Caco-2 (cell line): ENCODE data around the gene MAP10. TPM values are rescaled to one million over a fixed set of nuclear protein-coding genes. Genes with fewer than 3 reads are reported as not detected.

ENCODE experiments used
- BruUV-seq: library from RNA; stranded (reverse); fragments of 400-500 nt; replicated peaks from 2 replicates; lab custom pipeline; 2021; lab: Mats Ljungman, UMichigan
- CTCF ChIA-PET: fragments of 300-600 bp; sonication (Branson Sonifier 250); formaldehyde crosslinking; loops from one replicate; lab custom pipeline; 2022; ENCODE audit warnings: antibody characterized with exemption; lab: Charles Lee
- POLR2A ChIA-PET: fragments of 300-600 bp; sonication (Branson Sonifier 250); formaldehyde crosslinking; loops from one replicate; lab custom pipeline; 2022; ENCODE audit warnings: antibody characterized with exemption; lab: Charles Lee
- DNase-seq, 2 experiments: peaks; one replicate each; pipeline versions ENCODE4 v3.0.0 to v3.0.0-alpha.2; 2020 to 2022
- H3K27me3 ChIP-seq: replicated peaks from 2 replicates; pipeline ENCODE4 v1.6.0; 2011; ENCODE audit warnings: low read length; ENCODE audit not compliant: control insufficient read depth, insufficient read depth
- H3K36me3 ChIP-seq: 2 replicates; pipeline ENCODE4 v1.5.1; 2011; ENCODE audit warnings: low read length; ENCODE audit not compliant: control insufficient read depth, insufficient read depth
- H3K4me1 ChIP-seq: fragments of 250-450 bp; sonication (Bioruptor Pico); 2 replicates; pipeline ENCODE4 v1.5.1; 2020; ENCODE audit warnings: mild to moderate bottlenecking
- H3K4me3 ChIP-seq: 2 replicates; pipeline ENCODE4 v1.5.1; 2011; ENCODE audit warnings: low read depth, mild to moderate bottlenecking, control low read depth, low read length
- H3K9me3 ChIP-seq: fragments of 250-450 bp; sonication (Bioruptor Pico); 2 replicates; pipeline ENCODE4 v1.5.1; 2020; ENCODE audit warnings: mild to moderate bottlenecking, moderate library complexity
- H3K27ac Mint-ChIP-seq: one replicate; pipeline ENCODE4 v1.8.0; 2022; ENCODE audit warnings: mixed read lengths; ENCODE audit not compliant: unreplicated experiment
- H3K27me3 Mint-ChIP-seq: one replicate; pipeline ENCODE4 v1.8.0; 2022; ENCODE audit warnings: mixed read lengths; ENCODE audit not compliant: insufficient read depth, unreplicated experiment
- H3K36me3 Mint-ChIP-seq: one replicate; pipeline ENCODE4 v1.8.0; 2022; ENCODE audit warnings: mild to moderate bottlenecking, mixed read lengths; ENCODE audit not compliant: insufficient read depth, unreplicated experiment
- H3K4me1 Mint-ChIP-seq: one replicate; pipeline ENCODE4 v1.8.0; 2022; ENCODE audit warnings: low read depth, mixed read lengths; ENCODE audit not compliant: unreplicated experiment
- H3K4me3 Mint-ChIP-seq: one replicate; pipeline ENCODE4 v1.8.0; 2022; ENCODE audit warnings: mild to moderate bottlenecking, moderate library complexity, mixed read lengths; ENCODE audit not compliant: unreplicated experiment
- H3K9me3 Mint-ChIP-seq: one replicate; pipeline ENCODE4 v1.8.0; 2022; ENCODE audit warnings: mixed read lengths; ENCODE audit not compliant: unreplicated experiment
- intact Hi-C: fragments of 100-400 bp; cut with micrococcal nuclease; formaldehyde crosslinking; loops from one replicate; pipeline ENCODE4 v1.10.0; 2022; ENCODE audit not compliant: unreplicated experiment
- total RNA-seq: library from RNA; stranded (reverse); gene quantifications from 2 replicates; pipeline ENCODE4 v1.2.3, GENCODE V29; 2022
- TF ChIP-seq, protein P1 (sequence below), 2 experiments: fragments of 200-600 bp in 1 of 2; IDR thresholded peaks; 1 replicate in 1 of 2; 2 replicates in 1 of 2; pipeline versions ENCODE4 v1.5.1 to v1.8.0; 2011 to 2022; ENCODE audit warnings: antibody characterized with exemption in 1 of 2, control low read depth in 1 of 2, inconsistent platforms in 1 of 2, low read depth in 1 of 2, low read length in 1 of 2, mild to moderate bottlenecking in 1 of 2, moderate library complexity in 1 of 2; ENCODE audit not compliant: insufficient read depth in 1 of 2, severe bottlenecking in 1 of 2, unreplicated experiment in 1 of 2

Gene MAP10
- total RNA-seq, 1 experiment from 2014 or later, result not detected

GRCh38 chr1:232786845-232787455 lies 18.3 kb upstream of the MAP10 start:
- H3K4me3 ChIP-seq, result no peak overlapping the region
- Mint-ChIP-seq H3K9me3 (no peaks in the 10 kb centered on the region), H3K4me1 (no peaks in the 10 kb centered on the region), H3K36me3 (no peaks in the 10 kb centered on the region), H3K27ac (no peak overlapping the region), H3K4me3 (no peak overlapping the region), H3K27me3 (no peaks in the 10 kb centered on the region)
- POLR2A ChIA-PET, result no interaction called here
- intact Hi-C loops, result no loop called here
- H3K9me3 ChIP-seq, result no peaks in the 10 kb centered on the region
- DNase-seq, result no peak
- no peaks in the 10 kb centered on the region for H3K4me1 ChIP-seq
- no peaks in the 10 kb centered on the region for H3K36me3 ChIP-seq
- TF ChIP-seq, protein P1, sequence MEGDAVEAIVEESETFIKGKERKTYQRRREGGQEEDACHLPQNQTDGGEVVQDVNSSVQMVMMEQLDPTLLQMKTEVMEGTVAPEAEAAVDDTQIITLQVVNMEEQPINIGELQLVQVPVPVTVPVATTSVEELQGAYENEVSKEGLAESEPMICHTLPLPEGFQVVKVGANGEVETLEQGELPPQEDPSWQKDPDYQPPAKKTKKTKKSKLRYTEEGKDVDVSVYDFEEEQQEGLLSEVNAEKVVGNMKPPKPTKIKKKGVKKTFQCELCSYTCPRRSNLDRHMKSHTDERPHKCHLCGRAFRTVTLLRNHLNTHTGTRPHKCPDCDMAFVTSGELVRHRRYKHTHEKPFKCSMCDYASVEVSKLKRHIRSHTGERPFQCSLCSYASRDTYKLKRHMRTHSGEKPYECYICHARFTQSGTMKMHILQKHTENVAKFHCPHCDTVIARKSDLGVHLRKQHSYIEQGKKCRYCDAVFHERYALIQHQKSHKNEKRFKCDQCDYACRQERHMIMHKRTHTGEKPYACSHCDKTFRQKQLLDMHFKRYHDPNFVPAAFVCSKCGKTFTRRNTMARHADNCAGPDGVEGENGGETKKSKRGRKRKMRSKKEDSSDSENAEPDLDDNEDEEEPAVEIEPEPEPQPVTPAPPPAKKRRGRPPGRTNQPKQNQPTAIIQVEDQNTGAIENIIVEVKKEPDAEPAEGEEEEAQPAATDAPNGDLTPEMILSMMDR (IDR thresholded peaks at IDR 0.05; ENCODE audit: insufficient read depth in 1 of 2, low read depth in 1 of 2, low read length in 1 of 2, severe bottlenecking in 1 of 2, unreplicated experiment in 1 of 2), result no peak
- BruUV-seq, result no TSS peak
- no peaks in the 10 kb centered on the region for H3K27me3 ChIP-seq
- CTCF ChIA-PET, result no interaction called here

- H3K4me1 Mint-ChIP-seq, result no peaks in the 10 kb centered on the region
- H3K4me3 Mint-ChIP-seq, result no peak overlapping the region
- Histone ChIP-seq H3K4me1 (no peaks in the 10 kb centered on the region), H3K4me3 (no peak overlapping the region), H3K27me3 (no peaks in the 10 kb centered on the region), H3K9me3 (no peaks in the 10 kb centered on the region), H3K36me3 (no peaks in the 10 kb centered on the region)
- no TSS peak for BruUV-seq
- intact Hi-C loops, result no loop called here
- H3K27ac Mint-ChIP-seq, result no peak overlapping the region
- TF ChIP-seq, protein P1 (IDR thresholded peaks at IDR 0.05; ENCODE audit: insufficient read depth in 1 of 2, low read depth in 1 of 2, low read length in 1 of 2, severe bottlenecking in 1 of 2, unreplicated experiment in 1 of 2), result no peak
- ChIA-PET CTCF (no interaction called here), POLR2A (no interaction called here)
- no peaks in the 10 kb centered on the region for H3K27me3 Mint-ChIP-seq
- DNase-seq, result no peak
- H3K36me3 Mint-ChIP-seq, result no peaks in the 10 kb centered on the region
- no peaks in the 10 kb centered on the region for H3K9me3 Mint-ChIP-seq
Observed at GRCh38 chr1:232788235-232788872, 16.9 kb upstream of the MAP10 start.

DNA sequence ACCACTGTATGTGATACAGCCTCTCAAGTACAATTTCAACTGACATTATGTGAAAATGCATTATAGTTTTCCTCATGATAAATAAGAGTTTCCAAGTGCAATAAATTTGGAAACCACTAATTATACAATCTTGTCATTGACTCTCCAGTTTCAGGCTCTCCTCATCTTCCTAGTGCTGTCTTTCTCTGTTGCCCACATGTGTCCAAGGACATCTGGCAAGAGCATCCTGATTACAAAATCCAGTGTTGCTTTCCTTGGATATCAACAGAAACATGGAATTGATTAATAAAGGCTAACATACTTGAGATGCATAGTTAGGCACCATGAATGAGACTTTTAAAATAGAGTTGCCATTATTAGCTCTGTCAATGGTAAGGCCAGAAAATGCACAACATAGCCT lies 15.6 kb upstream of the MAP10 start:
- Histone ChIP-seq H3K4me1 (no peaks in the 10 kb centered on the region), H3K36me3 (no peaks in the 10 kb centered on the region), H3K27me3 (no peaks in the 10 kb centered on the region), H3K9me3 (no peaks in the 10 kb centered on the region), H3K4me3 (no peak overlapping the region)
- Mint-ChIP-seq H3K9me3 (no peaks in the 10 kb centered on the region), H3K27ac (no peak overlapping the region), H3K4me1 (no peaks in the 10 kb centered on the region), H3K36me3 (no peaks in the 10 kb centered on the region), H3K4me3 (no peak overlapping the region), H3K27me3 (no peaks in the 10 kb centered on the region)
- POLR2A ChIA-PET, result no interaction called here
- intact Hi-C loops, result no loop called here
- no peak for DNase-seq
- CTCF ChIA-PET, result no interaction called here
- no TSS peak for BruUV-seq
- TF ChIP-seq, protein P1 (IDR thresholded peaks at IDR 0.05; ENCODE audit: insufficient read depth in 1 of 2, low read depth in 1 of 2, low read length in 1 of 2, severe bottlenecking in 1 of 2, unreplicated experiment in 1 of 2), result no peak
